Measurements from ENCODE around the gene TGFBI.

DNA sequence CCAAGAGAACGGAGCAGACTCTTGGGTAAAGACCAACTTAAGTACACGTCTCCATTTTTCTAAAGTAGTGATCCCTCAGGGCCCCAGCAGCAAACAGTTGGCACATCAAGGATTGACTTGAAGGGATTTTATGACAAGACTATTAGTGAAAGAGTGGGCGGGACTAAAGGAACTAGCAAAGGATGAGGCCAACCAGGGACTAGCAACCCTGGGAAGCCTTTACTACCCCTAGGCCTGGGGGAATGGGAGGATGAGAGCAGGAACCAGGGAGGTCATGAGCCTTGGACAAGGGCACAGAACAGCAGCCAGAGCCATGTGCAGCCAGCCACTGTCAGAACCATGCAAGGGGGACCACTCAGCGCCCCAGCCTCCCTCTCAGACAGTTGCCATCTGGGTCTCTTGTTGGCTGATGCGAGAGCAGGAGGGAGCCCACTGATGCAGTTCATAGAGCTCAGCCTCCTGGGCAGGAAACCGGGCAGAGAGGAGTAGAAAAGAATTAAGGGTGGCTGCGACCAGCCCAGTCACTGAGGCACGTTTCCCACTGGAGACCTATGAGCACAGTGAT, 28.1 kb downstream of the TGFBI start:
- TF ChIP-seq, protein P1, sequence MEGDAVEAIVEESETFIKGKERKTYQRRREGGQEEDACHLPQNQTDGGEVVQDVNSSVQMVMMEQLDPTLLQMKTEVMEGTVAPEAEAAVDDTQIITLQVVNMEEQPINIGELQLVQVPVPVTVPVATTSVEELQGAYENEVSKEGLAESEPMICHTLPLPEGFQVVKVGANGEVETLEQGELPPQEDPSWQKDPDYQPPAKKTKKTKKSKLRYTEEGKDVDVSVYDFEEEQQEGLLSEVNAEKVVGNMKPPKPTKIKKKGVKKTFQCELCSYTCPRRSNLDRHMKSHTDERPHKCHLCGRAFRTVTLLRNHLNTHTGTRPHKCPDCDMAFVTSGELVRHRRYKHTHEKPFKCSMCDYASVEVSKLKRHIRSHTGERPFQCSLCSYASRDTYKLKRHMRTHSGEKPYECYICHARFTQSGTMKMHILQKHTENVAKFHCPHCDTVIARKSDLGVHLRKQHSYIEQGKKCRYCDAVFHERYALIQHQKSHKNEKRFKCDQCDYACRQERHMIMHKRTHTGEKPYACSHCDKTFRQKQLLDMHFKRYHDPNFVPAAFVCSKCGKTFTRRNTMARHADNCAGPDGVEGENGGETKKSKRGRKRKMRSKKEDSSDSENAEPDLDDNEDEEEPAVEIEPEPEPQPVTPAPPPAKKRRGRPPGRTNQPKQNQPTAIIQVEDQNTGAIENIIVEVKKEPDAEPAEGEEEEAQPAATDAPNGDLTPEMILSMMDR (IDR thresholded peaks at IDR 0.05), result no peak
- TF ChIP-seq EZH2 (IDR thresholded peaks at IDR 0.05) (no peak), EZH2phosphoT487 (IDR thresholded peaks at IDR 0.05) (no peak)
